IMR-90 (cell line): ENCODE data around the gene ODAD2. TPM values are rescaled to one million over a fixed set of nuclear protein-coding genes. Genes with fewer than 3 reads are reported as not detected.

Experiments used
- ATAC-seq: fragments of 200-7000 bp; cut with Tn5 transposase; 2 replicates; pipeline ENCODE4 v1.9.1; 2020; ENCODE audit warnings: low read depth, mild to moderate bottlenecking, moderate library complexity
- BruUV-seq: library from RNA; stranded (reverse); fragments of 400-500 nt; replicated peaks from 2 replicates; lab custom pipeline; 2021; lab: Mats Ljungman, UMichigan
- CTCF ChIA-PET: fragments of 300-600 bp; formaldehyde crosslinking; extraction: SDS; loops from one replicate; lab custom pipeline; 2021; ENCODE audit warnings: antibody characterized with exemption; lab: Yijun Ruan, JAX
- POLR2A ChIA-PET: fragments of 300-600 bp; sonication (Branson Sonifier 250); formaldehyde crosslinking; loops from one replicate; lab custom pipeline; 2022; ENCODE audit warnings: antibody characterized with exemption; ENCODE audit not compliant: unreplicated experiment; lab: Charles Lee
- DNase-seq: peaks from one replicate; pipeline ENCODE4 v3.0.0; 2013
- H2AFZ ChIP-seq: replicated peaks from 2 replicates; pipeline ENCODE3; 2013; ENCODE audit warnings: low read length, mild to moderate bottlenecking; ENCODE audit not compliant: poor library complexity
- H2AK5ac ChIP-seq: 2 replicates; pipeline ENCODE4 v1.6.1; 2013; ENCODE audit warnings: low read depth, low read length, inconsistent platforms
- H2AK9ac ChIP-seq: replicated peaks from 2 replicates; pipeline ENCODE3; 2013; ENCODE audit warnings: mild to moderate bottlenecking, low read depth, low read length, moderate library complexity; ENCODE audit not compliant: poor library complexity
- H2BK120ac ChIP-seq: 2 replicates; pipeline ENCODE4 v1.6.1; 2013; ENCODE audit warnings: low read depth, low read length, inconsistent platforms
- H2BK15ac ChIP-seq: 3 replicates; pipeline ENCODE4 v1.6.1; 2013; ENCODE audit warnings: low read depth, low read length, inconsistent platforms
- H2BK20ac ChIP-seq: 2 replicates; pipeline ENCODE4 v1.6.1; 2013; ENCODE audit warnings: low read depth, mild to moderate bottlenecking, inconsistent platforms, low read length, moderate library complexity
- H2BK5ac ChIP-seq: 2 replicates; pipeline ENCODE4 v1.6.1; 2013; ENCODE audit warnings: mild to moderate bottlenecking, low read depth, low read length, inconsistent platforms; ENCODE audit not compliant: poor library complexity, severe bottlenecking
- H3K14ac ChIP-seq: replicated peaks from 2 replicates; pipeline ENCODE4 v1.6.1; 2013; ENCODE audit warnings: low read depth, low read length, inconsistent platforms
- H3K18ac ChIP-seq: 2 replicates; pipeline ENCODE4 v1.6.1; 2013; ENCODE audit warnings: low read depth, low read length, control low read depth
- H3K23ac ChIP-seq: 2 replicates; pipeline ENCODE4 v1.6.1; 2013; ENCODE audit warnings: low read depth, low read length, inconsistent platforms
- H3K27ac ChIP-seq: 2 replicates; pipeline ENCODE4 v1.5.1; 2013; ENCODE audit warnings: mild to moderate bottlenecking, control low read depth, low read length; ENCODE audit not compliant: insufficient read depth
- H3K27me3 ChIP-seq: 2 replicates; pipeline ENCODE4 v1.6.1; 2013; ENCODE audit warnings: low read length; ENCODE audit not compliant: control insufficient read depth, insufficient read depth
- H3K36me3 ChIP-seq: 2 replicates; pipeline ENCODE4 v1.6.1; 2013; ENCODE audit warnings: low read length, mixed read lengths; ENCODE audit not compliant: control insufficient read depth, insufficient read depth
- H3K4ac ChIP-seq: 2 replicates; pipeline ENCODE4 v1.6.1; 2013; ENCODE audit warnings: low read depth, low read length, inconsistent platforms
- H3K4me1 ChIP-seq: 2 replicates; pipeline ENCODE4 v1.6.1; 2013; ENCODE audit warnings: low read length, mixed read lengths; ENCODE audit not compliant: control insufficient read depth, insufficient read depth
- H3K4me2 ChIP-seq: 2 replicates; pipeline ENCODE4 v1.6.1; 2013; ENCODE audit warnings: low read depth, mild to moderate bottlenecking, control low read depth, low read length, moderate library complexity
- H3K4me3 ChIP-seq: 2 replicates; pipeline ENCODE4 v1.5.1; 2013; ENCODE audit warnings: low read depth, mild to moderate bottlenecking, control low read depth, low read length, moderate library complexity; ENCODE audit not compliant: insufficient read depth
- H3K56ac ChIP-seq: 2 replicates; pipeline ENCODE4 v1.6.1; 2013; ENCODE audit warnings: low read length, inconsistent platforms; ENCODE audit not compliant: insufficient read depth; ENCODE audit errors: extremely low read depth
- H3K79me1 ChIP-seq, 2 experiments: 2 replicates each; pipeline ENCODE4 v1.6.1; 2013; ENCODE audit warnings: low read length in 2 of 2, inconsistent platforms in 1 of 2, low read depth in 1 of 2
- H3K9ac ChIP-seq: 2 replicates; pipeline ENCODE4 v1.6.1; 2013; ENCODE audit warnings: low read depth, low read length, control low read depth
- H3K9me1 ChIP-seq: 2 replicates; pipeline ENCODE4 v1.6.1; 2013; ENCODE audit warnings: low read length, inconsistent platforms; ENCODE audit not compliant: insufficient read depth
- H3K9me3 ChIP-seq: 2 replicates; pipeline ENCODE4 v1.6.1; 2013; ENCODE audit warnings: low read length; ENCODE audit not compliant: control insufficient read depth, insufficient read depth
- H4K20me1 ChIP-seq: 2 replicates; pipeline ENCODE4 v1.6.1; 2013; ENCODE audit warnings: low read length, inconsistent platforms; ENCODE audit not compliant: insufficient read depth
- H4K5ac ChIP-seq: 2 replicates; pipeline ENCODE4 v1.6.1; 2013; ENCODE audit warnings: mild to moderate bottlenecking, low read depth, low read length, control low read depth
- H4K8ac ChIP-seq, 2 experiments: 2 replicates each; pipeline ENCODE4 v1.6.1; 2013; ENCODE audit warnings: low read depth in 2 of 2, low read length in 2 of 2, control low read depth in 1 of 2, inconsistent platforms in 1 of 2
- H4K91ac ChIP-seq: 2 replicates; pipeline ENCODE4 v1.6.1; 2013; ENCODE audit warnings: low read depth, low read length, inconsistent platforms; ENCODE audit not compliant: insufficient read depth
- CEBPB ChIP-seq: IDR thresholded peaks from 2 replicates; pipeline ENCODE4 v1.6.1; 2012; ENCODE audit warnings: low read depth, low read length, improper control_type of control experiment
- FOS ChIP-seq: fragments of 150-350 bp; IDR thresholded peaks from 2 replicates; pipeline ENCODE4 v1.6.1; 2016; ENCODE audit warnings: low read depth, low read length
- POLR2A ChIP-seq: IDR thresholded peaks from 2 replicates; pipeline ENCODE4 v1.6.1; 2012; ENCODE audit warnings: mild to moderate bottlenecking, low read depth, low read length
- RFX5 ChIP-seq: IDR thresholded peaks from 2 replicates; pipeline ENCODE4 v1.8.0; 2012; ENCODE audit warnings: low read depth, mild to moderate bottlenecking, low read length, moderate library complexity
- SMC3 ChIP-seq: fragments of 150-350 bp; IDR thresholded peaks from 2 replicates; pipeline ENCODE4 v1.6.1; 2016; ENCODE audit warnings: low read depth, mild to moderate bottlenecking, antibody characterized with exemption, low read length, moderate library complexity
- WGBS, 2 experiments: methylation state at CpG; one replicate each; pipeline versions ENCODE4 v1.1.5 to v1.1.7; 2013; ENCODE audit warnings: missing lambda C conversion rate in 2 of 2; ENCODE audit not compliant: insufficient read length in 1 of 2; ENCODE audit errors: extremely low coverage in 2 of 2; 5-methylcytosine and 5-hydroxymethylcytosine counted together
- dilution Hi-C: fragments of 300-500 bp; cut with HindIII; formaldehyde crosslinking; loops from one replicate; pipeline ENCODE4 v1.14.3; 2018; ENCODE audit warnings: low sequenced_read_pairs; ENCODE audit not compliant: unreplicated experiment
- in situ Hi-C: fragments of 300-500 bp; cut with MboI; formaldehyde crosslinking; loops from 3 replicates; pipeline ENCODE4 v1.14.3; 2019; ENCODE audit warnings: low sequenced_read_pairs, inconsistent platforms, mixed read lengths
- intact Hi-C: fragments of 100-400 bp; cut with micrococcal nuclease; formaldehyde crosslinking; loops from 2 replicates; pipeline ENCODE4 v1.10.0; 2022
- polyA plus RNA-seq, 3 experiments: library from polyadenylated mRNA; depleted of rRNA; stranded (reverse); fragments of >200 nt; gene quantifications; 2 replicates each; pipeline ENCODE4 v1.2.3, GENCODE V29; 2012; ENCODE audit warnings: low replicate concordance in 1 of 3
- total RNA-seq: library from RNA; depleted of rRNA; stranded (reverse); fragments of >200 nt; gene quantifications from 2 replicates; pipeline ENCODE4 v1.2.3, GENCODE V29; 2012

Gene ODAD2
- total and polyA plus RNA-seq, 2 of the 4 experiments (the other 2 are of a cell fraction), result 0.53 to 0.72 TPM

GRCh38 chr10:27893358-27893954, 105.4 kb downstream of the ODAD2 start:
- Histone ChIP-seq H3K9ac (no peak overlapping the region), H2BK120ac (no peak overlapping the region), H3K4me1 (peaks cover 2% of the 10 kb centered on the region; the same call in 1 of the 2 replicates), H3K27me3 (peaks cover 4% of the 10 kb centered on the region), H3K9me3 (peaks cover 2% of the 10 kb centered on the region; the same call in 1 of the 2 replicates), H4K20me1 (no peaks in the 10 kb centered on the region), H3K79me1 (no peaks in the 10 kb centered on the region), H2AK5ac (no peak overlapping the region), H4K5ac (no peak overlapping the region), H4K8ac (no peak overlapping the region), H2BK5ac (no peak overlapping the region), H3K23ac (no peak overlapping the region), H2BK15ac (no peak overlapping the region), H2AFZ (no peak overlapping the region), H2AK9ac (no peak overlapping the region), H3K4me3 (no peak overlapping the region), H3K27ac (no peak overlapping the region), H3K56ac (no peak overlapping the region), H3K18ac (no peak overlapping the region), H2BK20ac (no peak overlapping the region), H3K14ac (no peak overlapping the region), H3K36me3 (no peaks in the 10 kb centered on the region), H4K91ac (no peak overlapping the region), H3K4ac (no peak overlapping the region), H3K4me2 (no peak overlapping the region), H3K9me1 (no peaks in the 10 kb centered on the region)
- intact Hi-C loops (no loop called here), dilution Hi-C loops (no loop called here), in situ Hi-C loops (no loop called here)
- no TSS peak for BruUV-seq
- ChIA-PET POLR2A (no interaction called here), CTCF (no interaction called here)
- WGBS, 2 experiments, result no CpG with 5 or more reads among the region's 7 CpGs
- no peak for TF ChIP-seq CEBPB
- no peak for TF ChIP-seq POLR2A
- 0 out of 2 replicates have a peak, but pooled peaks have one; percentile 13 for TF ChIP-seq FOS
- TF ChIP-seq RFX5, result no peak
- no peak for TF ChIP-seq SMC3
- no peak for ATAC-seq
- DNase-seq, result peak; percentile 31
